Progenitor cell of endocrine pancreas (in vitro differentiated cells): Measurements from ENCODE around the gene TBC1D1. TPM values are rescaled to one million over a fixed set of nuclear protein-coding genes. Genes with fewer than 3 reads are reported as not detected.

Experiments used
- DNase-seq: peaks from one replicate; pipeline ENCODE4 v3.0.0; 2021; ENCODE audit warnings: low spot score; ENCODE audit not compliant: unreplicated experiment
- H3K27ac Mint-ChIP-seq: 2 replicates; pipeline ENCODE4 v1.8.0; 2021; ENCODE audit warnings: mild to moderate bottlenecking, moderate library complexity, mixed read lengths
- H3K27me3 Mint-ChIP-seq: 2 replicates; pipeline ENCODE4 v1.8.0; 2021; ENCODE audit warnings: mixed read lengths
- H3K36me3 Mint-ChIP-seq: 2 replicates; pipeline ENCODE4 v1.8.0; 2022; ENCODE audit warnings: mixed read lengths; ENCODE audit not compliant: insufficient read depth
- H3K4me1 Mint-ChIP-seq: 2 replicates; pipeline ENCODE4 v1.8.0; 2021; ENCODE audit warnings: low read depth, mixed read lengths
- H3K4me3 Mint-ChIP-seq: 2 replicates; pipeline ENCODE4 v1.8.0; 2021; ENCODE audit warnings: low read depth, mild to moderate bottlenecking, moderate library complexity, mixed read lengths
- H3K9me3 Mint-ChIP-seq: 2 replicates; pipeline ENCODE4 v1.8.0; 2021; ENCODE audit warnings: low read depth, mixed read lengths
- CTCF ChIP-seq: fragments of 200-600 bp; sonication (generic); IDR thresholded peaks from one replicate; pipeline ENCODE4 v1.5.0; 2021; ENCODE audit warnings: antibody characterized with exemption, mild to moderate bottlenecking; ENCODE audit not compliant: unreplicated experiment
- total RNA-seq: library from RNA; stranded (reverse); gene quantifications from 2 replicates; pipeline ENCODE4 v1.2.1, GENCODE V29; 2021

TBC1D1 gene
- total RNA-seq, 1 donor from 2014 or later = 138 TPM

- peaks cover 2% of the 10 kb centered on the region for H3K36me3 Mint-ChIP-seq
- no peaks in the 10 kb centered on the region for H3K27me3 Mint-ChIP-seq
- no peaks in the 10 kb centered on the region for H3K9me3 Mint-ChIP-seq
- TF ChIP-seq CTCF = no peak
- H3K27ac Mint-ChIP-seq = no peak overlapping the region
- H3K4me3 Mint-ChIP-seq = no peak overlapping the region
- peaks cover 28% of the 10 kb centered on the region for H3K4me1 Mint-ChIP-seq
- no peak for DNase-seq
Observed at GRCh38 chr4:38009421-38009820, 118.5 kb downstream of the TBC1D1 start.

GRCh38 chr4:38009949-38010348 lies 119.1 kb downstream of the TBC1D1 start:
- Mint-ChIP-seq H3K9me3 (no peaks in the 10 kb centered on the region), H3K4me1 (peaks cover 24% of the 10 kb centered on the region), H3K27me3 (no peaks in the 10 kb centered on the region), H3K27ac (no peak overlapping the region), H3K36me3 (peaks cover 6% of the 10 kb centered on the region), H3K4me3 (no peak overlapping the region)
- no peak for DNase-seq
- no peak for TF ChIP-seq CTCF

- Mint-ChIP-seq H3K4me1 (peaks cover 18% of the 10 kb centered on the region), H3K27ac (no peak overlapping the region), H3K36me3 (peaks cover 8% of the 10 kb centered on the region), H3K27me3 (no peaks in the 10 kb centered on the region), H3K4me3 (no peak overlapping the region), H3K9me3 (no peaks in the 10 kb centered on the region)
- no peak for TF ChIP-seq CTCF
- DNase-seq = no peak
Observed at GRCh38 chr4:38011511-38012162, 120.8 kb downstream of the TBC1D1 start.

- DNase-seq = no peak
- H3K27me3 Mint-ChIP-seq = no peaks in the 10 kb centered on the region
- no peak for TF ChIP-seq CTCF
- peaks cover 10% of the 10 kb centered on the region for H3K36me3 Mint-ChIP-seq
- no peaks in the 10 kb centered on the region for H3K9me3 Mint-ChIP-seq
- no peak overlapping the region for H3K4me3 Mint-ChIP-seq
- peaks cover 9% of the 10 kb centered on the region for H3K4me1 Mint-ChIP-seq
- H3K27ac Mint-ChIP-seq = no peak overlapping the region
Observed at GRCh38 chr4:38013461-38014366, 122.8 kb downstream of the TBC1D1 start.

- Mint-ChIP-seq H3K27me3 (no peaks in the 10 kb centered on the region), H3K9me3 (no peaks in the 10 kb centered on the region), H3K27ac (no peak overlapping the region), H3K4me3 (no peak overlapping the region), H3K4me1 (peaks cover 7% of the 10 kb centered on the region), H3K36me3 (peaks cover 10% of the 10 kb centered on the region)
- DNase-seq = no peak
- TF ChIP-seq CTCF = no peak
Observed at GRCh38 chr4:38014421-38014852, 123.6 kb downstream of the TBC1D1 start.
